T-helper 17 cell (primary cell): ENCODE measurements around the gene ALDH3B2. TPM values are rescaled to one million over a fixed set of nuclear protein-coding genes. Genes with fewer than 3 reads are reported as not detected.

Source experiments
- ATAC-seq: fragments of 150-1000 bp; cut with Tn5 transposase; 2 replicates; pipeline ENCODE4 v1.10.0; 2021; ENCODE audit warnings: mild to moderate bottlenecking, moderate library complexity
- DNase-seq, 3 donors: peaks; one replicate each; pipeline versions ENCODE4 v3.0.0 to v3.0.0-alpha.2; 2020 to 2021
- H3K9me3 ChIP-seq: one replicate; pipeline ENCODE4 v1.7.0; 2013; ENCODE audit warnings: low read length, mild to moderate bottlenecking; ENCODE audit not compliant: control insufficient read depth, poor library complexity, severe bottlenecking
- H3K27ac Mint-ChIP-seq: one replicate; pipeline ENCODE4 v1.8.0; 2022; ENCODE audit warnings: mild to moderate bottlenecking, moderate library complexity, mixed read lengths
- H3K27me3 Mint-ChIP-seq: one replicate; pipeline ENCODE4 v1.8.0; 2022; ENCODE audit warnings: mixed read lengths
- H3K36me3 Mint-ChIP-seq: one replicate; pipeline ENCODE4 v1.8.0; 2022; ENCODE audit warnings: low read depth, mixed read lengths
- H3K4me1 Mint-ChIP-seq: one replicate; pipeline ENCODE4 v1.8.0; 2022; ENCODE audit warnings: mild to moderate bottlenecking, mixed read lengths
- H3K4me3 Mint-ChIP-seq: one replicate; pipeline ENCODE4 v1.8.0; 2022; ENCODE audit warnings: mild to moderate bottlenecking, moderate library complexity, mixed read lengths
- total RNA-seq, 4 donors: library from RNA in 2 of 4; stranded (reverse) in 2 of 4; gene quantifications; one replicate each; pipeline ENCODE4 v1.2.3 and lab custom pipeline; 2022 to 2026

ALDH3B2 gene
- total RNA-seq, 2 donors from 2014 or later: not detected

DNA sequence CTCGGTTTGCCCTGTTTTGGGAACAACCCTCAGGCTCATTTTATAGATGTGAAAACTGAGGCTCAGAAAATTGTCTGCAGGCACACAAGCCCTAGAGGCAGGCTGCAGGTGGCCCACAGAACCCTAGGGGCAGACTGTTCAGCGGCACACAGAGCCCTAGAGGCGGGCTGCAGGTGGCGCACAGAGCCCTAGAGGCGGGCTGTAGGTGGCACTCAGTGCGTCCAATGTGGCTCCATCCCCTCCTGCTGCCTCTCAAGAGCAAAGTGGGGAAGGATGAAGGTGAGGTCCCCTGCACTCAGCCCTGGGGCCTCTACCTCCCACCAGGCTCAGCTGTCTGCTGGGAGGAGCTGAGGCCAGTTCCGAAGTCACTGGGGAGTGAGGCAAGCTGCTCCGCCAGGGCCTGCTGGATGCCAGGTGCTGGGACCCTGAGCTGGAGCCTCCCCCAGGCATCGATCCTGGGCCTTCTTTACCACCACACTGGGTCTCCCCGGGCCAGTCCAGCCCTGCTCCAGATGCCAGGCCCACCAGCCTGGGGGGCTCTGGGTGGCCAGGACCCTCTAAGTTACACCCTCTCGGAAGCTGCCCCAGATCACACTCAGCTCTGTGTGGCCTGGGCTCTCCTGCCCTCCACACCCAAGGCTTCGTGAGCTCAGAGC, 26.2 kb downstream of the ALDH3B2 start:
- peaks cover 13% of the 10 kb centered on the region for H3K4me1 Mint-ChIP-seq

GRCh38 chr11:67647471-67647870, 27.0 kb downstream of the ALDH3B2 start:
- H3K36me3 Mint-ChIP-seq: no peaks in the 10 kb centered on the region
- H3K4me3 Mint-ChIP-seq: no peak overlapping the region
- ATAC-seq (no peak), DNase-seq (no peak)
- H3K4me1 Mint-ChIP-seq: peaks cover 13% of the 10 kb centered on the region
- H3K27ac Mint-ChIP-seq: no peak overlapping the region
- H3K9me3 ChIP-seq: no peaks in the 10 kb centered on the region
- H3K27me3 Mint-ChIP-seq: no peaks in the 10 kb centered on the region

More for the DNA sequence above, 26.2 kb downstream of the ALDH3B2 start:
- Mint-ChIP-seq H3K27ac (no peak overlapping the region), H3K36me3 (no peaks in the 10 kb centered on the region), H3K27me3 (no peaks in the 10 kb centered on the region), H3K4me3 (no peak overlapping the region)
- DNase-seq (peak in 1 of 3 donors; percentile 34), ATAC-seq (peak; percentile 86)
- no peaks in the 10 kb centered on the region for H3K9me3 ChIP-seq

DNA sequence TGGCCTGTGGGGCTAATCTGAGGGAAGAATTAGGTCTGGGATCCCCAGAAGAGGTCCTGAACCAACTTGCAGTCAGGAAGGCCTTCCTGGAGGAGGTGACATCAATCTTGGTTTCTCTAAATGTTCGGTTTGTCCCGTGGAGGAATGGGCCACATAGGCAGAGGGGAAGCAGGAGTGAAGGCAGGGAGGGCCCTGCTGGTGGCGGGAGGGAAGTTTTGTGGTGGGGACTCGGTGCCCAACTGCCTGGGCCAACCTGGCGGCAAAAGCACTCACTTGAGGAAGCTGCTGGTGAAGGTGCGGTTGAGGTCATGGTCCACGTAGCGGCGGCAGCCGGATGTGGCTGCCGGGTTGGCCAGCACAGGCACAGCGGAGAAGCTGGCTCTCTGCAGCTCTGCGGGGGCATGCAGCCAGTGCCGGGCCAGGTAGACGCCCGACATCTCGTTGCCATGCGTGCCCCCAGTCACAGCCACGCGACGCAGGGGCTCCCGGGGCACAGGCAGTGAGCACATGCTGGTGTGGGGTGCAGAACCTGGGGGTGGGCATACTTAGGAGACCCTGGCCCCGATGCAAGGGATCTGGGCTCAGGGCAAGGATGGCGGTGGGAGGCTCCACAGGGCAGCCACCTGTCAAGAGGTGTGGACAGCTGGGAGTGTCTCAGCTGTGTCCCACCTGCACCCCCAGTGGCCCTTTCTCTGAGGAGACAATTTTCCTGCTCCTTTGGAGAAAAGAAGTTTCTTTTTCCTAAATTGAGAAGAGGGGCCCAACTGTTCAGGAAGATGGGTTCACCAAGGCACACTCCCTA, 27.7 kb downstream of the ALDH3B2 start:
- peak overlapping the region; percentile 69 for H3K4me3 Mint-ChIP-seq
- peaks cover 13% of the 10 kb centered on the region for H3K4me1 Mint-ChIP-seq
- no peaks in the 10 kb centered on the region for H3K36me3 Mint-ChIP-seq
- ATAC-seq: peak; percentile 46
- peak overlapping the region; percentile 59 for H3K27ac Mint-ChIP-seq
- DNase-seq: no peak
- H3K9me3 ChIP-seq: no peaks in the 10 kb centered on the region
- H3K27me3 Mint-ChIP-seq: no peaks in the 10 kb centered on the region

- no peaks in the 10 kb centered on the region for H3K36me3 Mint-ChIP-seq
- no peaks in the 10 kb centered on the region for H3K27me3 Mint-ChIP-seq
- H3K27ac Mint-ChIP-seq: peak overlapping the region; percentile 59
- DNase-seq (no peak), ATAC-seq (no peak)
- H3K4me1 Mint-ChIP-seq: peaks cover 13% of the 10 kb centered on the region
- no peaks in the 10 kb centered on the region for H3K9me3 ChIP-seq
- H3K4me3 Mint-ChIP-seq: peak overlapping the region; percentile 69
Observed at GRCh38 chr11:67645521-67646461, 28.6 kb downstream of the ALDH3B2 start.

- H3K4me3 Mint-ChIP-seq: no peak overlapping the region
- ATAC-seq: no peak
- H3K27me3 Mint-ChIP-seq: no peaks in the 10 kb centered on the region
- no peaks in the 10 kb centered on the region for H3K9me3 ChIP-seq
- H3K27ac Mint-ChIP-seq: no peak overlapping the region
- H3K4me1 Mint-ChIP-seq: peaks cover 14% of the 10 kb centered on the region
- no peak for DNase-seq
- H3K36me3 Mint-ChIP-seq: no peaks in the 10 kb centered on the region
Observed at GRCh38 chr11:67644472-67645418, 29.7 kb downstream of the ALDH3B2 start.

DNA sequence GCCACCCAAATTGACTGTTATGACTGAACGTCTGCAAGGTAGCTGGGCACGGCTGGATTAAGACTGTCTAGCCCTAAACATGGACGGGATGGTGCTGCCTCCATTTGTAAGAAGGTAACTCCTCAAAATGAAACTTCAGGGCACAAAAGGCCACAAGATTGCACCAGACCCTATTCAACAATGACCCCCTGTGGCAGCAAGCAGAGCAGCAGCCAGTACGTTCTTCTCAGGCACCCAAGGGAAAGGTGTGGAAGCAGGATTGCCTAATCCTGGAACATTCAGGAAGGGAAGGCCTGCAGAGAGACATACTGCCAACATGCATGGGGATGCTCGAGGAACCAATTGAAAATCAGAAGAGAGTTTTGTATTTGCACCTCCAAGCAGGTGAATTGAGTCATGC, 30.4 kb downstream of the ALDH3B2 start:
- no peaks in the 10 kb centered on the region for H3K9me3 ChIP-seq
- Mint-ChIP-seq H3K36me3 (no peaks in the 10 kb centered on the region), H3K4me1 (peaks cover 14% of the 10 kb centered on the region), H3K27me3 (no peaks in the 10 kb centered on the region), H3K27ac (no peak overlapping the region), H3K4me3 (no peak overlapping the region)
- no peak for ATAC-seq
- DNase-seq: no peak

GRCh38 chr11:67642173-67643120, 32.0 kb downstream of the ALDH3B2 start:
- no peak for DNase-seq
- ATAC-seq: no peak
- Mint-ChIP-seq H3K4me3 (no peak overlapping the region), H3K27ac (no peak overlapping the region), H3K27me3 (peaks cover 5% of the 10 kb centered on the region), H3K4me1 (peaks cover 17% of the 10 kb centered on the region), H3K36me3 (no peaks in the 10 kb centered on the region)
- no peaks in the 10 kb centered on the region for H3K9me3 ChIP-seq

DNA sequence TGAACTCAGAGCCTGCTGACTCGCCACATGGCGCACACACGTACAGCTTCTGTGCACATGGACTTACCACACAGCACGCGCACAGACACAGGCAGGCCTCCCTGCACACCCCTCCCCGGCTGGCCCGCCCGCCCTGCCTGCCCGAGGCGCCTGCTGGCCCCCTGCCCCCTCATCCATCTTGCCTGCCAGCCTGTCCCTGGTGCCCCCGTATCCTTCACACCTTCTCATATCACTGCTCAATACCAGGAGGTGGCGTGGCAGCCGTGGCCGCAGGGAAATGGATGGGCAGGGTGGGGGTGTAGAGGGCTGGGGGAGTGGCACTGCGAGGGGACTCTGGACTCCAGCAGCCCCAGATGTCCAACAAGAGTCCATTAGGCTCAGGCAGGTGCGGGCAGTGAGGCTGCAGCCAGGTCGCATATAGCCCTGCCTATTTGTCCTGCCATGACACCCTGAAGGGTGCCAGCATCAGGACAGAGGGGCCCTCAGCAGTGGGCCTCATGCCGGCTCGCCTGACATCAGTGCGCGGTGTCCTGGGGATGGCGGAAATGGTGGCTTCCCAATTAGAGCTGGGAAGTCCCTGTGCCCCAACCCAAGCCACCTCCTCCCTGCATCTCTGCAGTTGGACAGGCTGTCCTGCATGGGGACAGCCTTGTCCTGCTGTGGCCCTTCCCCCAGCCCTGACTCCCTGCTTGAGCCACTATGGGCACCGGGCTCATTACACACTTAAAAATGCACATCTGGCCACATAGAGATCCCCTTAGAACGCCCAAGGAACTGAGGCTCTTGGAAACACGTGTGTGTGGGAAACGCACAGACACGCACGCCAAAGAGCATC, 32.9 kb downstream of the ALDH3B2 start:
- Mint-ChIP-seq H3K4me3 (no peak overlapping the region), H3K27me3 (peaks cover 5% of the 10 kb centered on the region), H3K36me3 (no peaks in the 10 kb centered on the region), H3K4me1 (peaks cover 14% of the 10 kb centered on the region), H3K27ac (no peak overlapping the region)
- H3K9me3 ChIP-seq: no peaks in the 10 kb centered on the region
- DNase-seq (no peak), ATAC-seq (no peak)

DNA sequence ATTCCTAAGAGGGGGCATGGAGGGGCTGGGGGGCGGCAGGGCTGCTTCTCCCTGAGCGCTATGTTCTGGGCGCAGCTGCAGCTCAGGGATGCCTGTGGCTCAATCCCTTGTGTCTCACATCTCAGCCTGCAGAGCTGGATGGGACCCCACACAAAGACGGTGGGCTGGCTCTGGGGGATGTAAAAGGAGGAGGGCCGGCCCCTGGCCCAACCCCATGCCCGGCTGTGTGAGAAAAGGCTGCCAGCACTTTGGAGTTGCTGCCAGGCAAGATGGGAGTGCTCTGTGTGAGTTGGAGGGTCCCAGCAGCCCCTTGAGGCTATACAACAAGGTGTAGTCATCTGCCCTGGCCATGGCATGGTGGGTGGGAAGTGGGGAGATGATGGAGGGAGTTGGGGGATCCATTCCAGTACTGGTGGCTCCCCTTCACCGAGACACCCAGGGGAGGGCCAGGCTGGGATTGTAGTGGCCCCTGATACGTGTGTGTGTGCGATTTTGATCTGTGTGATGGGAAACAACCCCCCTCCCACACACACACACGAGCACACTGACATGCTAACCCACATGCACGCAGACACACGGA, 33.6 kb downstream of the ALDH3B2 start:
- H3K9me3 ChIP-seq: no peaks in the 10 kb centered on the region
- H3K4me1 Mint-ChIP-seq: peaks cover 7% of the 10 kb centered on the region
- peaks cover 5% of the 10 kb centered on the region for H3K27me3 Mint-ChIP-seq
- ATAC-seq (no peak), DNase-seq (no peak)
- no peak overlapping the region for H3K4me3 Mint-ChIP-seq
- no peak overlapping the region for H3K27ac Mint-ChIP-seq
- H3K36me3 Mint-ChIP-seq: no peaks in the 10 kb centered on the region

DNA sequence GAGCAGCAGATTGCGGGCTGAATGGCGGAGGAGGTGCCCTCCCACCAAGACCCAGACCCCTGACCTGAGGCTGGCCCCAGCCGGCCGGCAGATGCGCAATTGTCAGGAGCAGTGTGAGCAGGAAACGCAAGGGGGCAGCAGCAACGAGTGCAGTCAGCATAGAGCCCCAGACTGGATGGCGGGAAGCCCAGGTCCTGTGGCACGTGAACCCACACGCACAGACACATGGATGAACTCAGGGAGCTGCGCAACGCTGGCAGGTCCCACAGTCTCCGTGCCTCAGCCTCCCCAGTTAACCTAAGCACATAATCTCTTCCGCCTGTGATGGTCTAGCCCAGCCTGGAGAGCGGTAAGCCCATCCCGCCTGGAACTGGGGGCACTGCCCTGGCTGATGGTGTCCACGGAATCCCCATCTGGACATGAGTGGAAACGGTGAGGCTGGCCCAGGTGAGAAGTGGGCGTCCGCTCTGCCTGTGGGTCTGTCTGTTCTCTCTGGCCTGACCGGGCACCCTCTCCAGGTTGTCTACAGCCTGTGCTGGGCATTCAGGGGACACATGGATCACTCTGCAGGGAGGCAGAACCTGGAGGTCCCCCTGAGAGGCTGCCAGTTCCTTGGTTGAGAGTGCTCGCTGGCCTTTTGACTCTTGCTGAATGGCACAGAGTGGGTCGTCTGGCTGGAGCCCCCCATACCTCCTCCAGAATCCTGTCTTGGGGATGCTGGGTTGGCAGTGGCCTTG, 34.2 kb downstream of the ALDH3B2 start:
- Mint-ChIP-seq H3K4me1 (peaks cover 7% of the 10 kb centered on the region), H3K27me3 (peaks cover 5% of the 10 kb centered on the region), H3K27ac (no peak overlapping the region), H3K36me3 (no peaks in the 10 kb centered on the region), H3K4me3 (no peak overlapping the region)
- DNase-seq (peak; percentile 39 to 53 (median 42)), ATAC-seq (peak; percentile 91)
- H3K9me3 ChIP-seq: no peaks in the 10 kb centered on the region
